ENCODE results near the gene GRID1. TPM values are rescaled to one million over a fixed set of nuclear protein-coding genes. Genes with fewer than 3 reads are reported as not detected.

Gene GRID1
- polyA plus RNA-seq, 1 donor (not counting 4 experiments of a cell fraction or from before 2014, with no cell fraction given): 0.01 TPM

DNA sequence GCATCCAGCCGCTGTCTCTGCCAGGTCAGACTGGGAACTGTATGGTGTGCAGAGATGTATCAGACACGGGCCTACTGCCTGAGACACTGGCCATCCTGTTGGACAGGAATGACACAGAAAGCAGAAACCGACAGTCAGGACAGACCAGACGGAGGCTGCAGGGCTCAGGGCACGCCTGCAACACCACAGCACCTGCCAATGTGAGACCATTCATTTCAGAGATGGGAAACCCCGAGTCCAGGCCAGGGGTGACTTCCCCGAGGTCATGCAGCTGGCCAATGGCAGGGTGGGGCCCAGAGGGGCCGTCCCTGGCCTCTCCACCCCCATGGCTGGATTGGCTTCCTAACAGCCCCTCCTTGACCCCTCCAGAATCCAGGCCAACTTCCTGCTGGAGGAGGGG is 34.7 kb downstream of the GRID1 start:
- TF ChIP-seq EZH2 (IDR thresholded peaks at IDR 0.05; ENCODE audit: low read length): no peak
- TF ChIP-seq, protein P1, sequence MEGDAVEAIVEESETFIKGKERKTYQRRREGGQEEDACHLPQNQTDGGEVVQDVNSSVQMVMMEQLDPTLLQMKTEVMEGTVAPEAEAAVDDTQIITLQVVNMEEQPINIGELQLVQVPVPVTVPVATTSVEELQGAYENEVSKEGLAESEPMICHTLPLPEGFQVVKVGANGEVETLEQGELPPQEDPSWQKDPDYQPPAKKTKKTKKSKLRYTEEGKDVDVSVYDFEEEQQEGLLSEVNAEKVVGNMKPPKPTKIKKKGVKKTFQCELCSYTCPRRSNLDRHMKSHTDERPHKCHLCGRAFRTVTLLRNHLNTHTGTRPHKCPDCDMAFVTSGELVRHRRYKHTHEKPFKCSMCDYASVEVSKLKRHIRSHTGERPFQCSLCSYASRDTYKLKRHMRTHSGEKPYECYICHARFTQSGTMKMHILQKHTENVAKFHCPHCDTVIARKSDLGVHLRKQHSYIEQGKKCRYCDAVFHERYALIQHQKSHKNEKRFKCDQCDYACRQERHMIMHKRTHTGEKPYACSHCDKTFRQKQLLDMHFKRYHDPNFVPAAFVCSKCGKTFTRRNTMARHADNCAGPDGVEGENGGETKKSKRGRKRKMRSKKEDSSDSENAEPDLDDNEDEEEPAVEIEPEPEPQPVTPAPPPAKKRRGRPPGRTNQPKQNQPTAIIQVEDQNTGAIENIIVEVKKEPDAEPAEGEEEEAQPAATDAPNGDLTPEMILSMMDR (optimal IDR thresholded peaks at IDR 0.05 in 1 of 3, IDR thresholded peaks at IDR 0.05 in 1 of 3, conservative IDR thresholded peaks at IDR 0.05 in 1 of 3; ENCODE audit: extremely low read depth in 1 of 3, insufficient read depth in 2 of 3, low read length in 3 of 3): no peak
- dilution Hi-C loops (cut with MboI; ENCODE audit: extremely low pct_ligation_motif_present, low sequenced_read_pairs): no loop called here

DNA sequence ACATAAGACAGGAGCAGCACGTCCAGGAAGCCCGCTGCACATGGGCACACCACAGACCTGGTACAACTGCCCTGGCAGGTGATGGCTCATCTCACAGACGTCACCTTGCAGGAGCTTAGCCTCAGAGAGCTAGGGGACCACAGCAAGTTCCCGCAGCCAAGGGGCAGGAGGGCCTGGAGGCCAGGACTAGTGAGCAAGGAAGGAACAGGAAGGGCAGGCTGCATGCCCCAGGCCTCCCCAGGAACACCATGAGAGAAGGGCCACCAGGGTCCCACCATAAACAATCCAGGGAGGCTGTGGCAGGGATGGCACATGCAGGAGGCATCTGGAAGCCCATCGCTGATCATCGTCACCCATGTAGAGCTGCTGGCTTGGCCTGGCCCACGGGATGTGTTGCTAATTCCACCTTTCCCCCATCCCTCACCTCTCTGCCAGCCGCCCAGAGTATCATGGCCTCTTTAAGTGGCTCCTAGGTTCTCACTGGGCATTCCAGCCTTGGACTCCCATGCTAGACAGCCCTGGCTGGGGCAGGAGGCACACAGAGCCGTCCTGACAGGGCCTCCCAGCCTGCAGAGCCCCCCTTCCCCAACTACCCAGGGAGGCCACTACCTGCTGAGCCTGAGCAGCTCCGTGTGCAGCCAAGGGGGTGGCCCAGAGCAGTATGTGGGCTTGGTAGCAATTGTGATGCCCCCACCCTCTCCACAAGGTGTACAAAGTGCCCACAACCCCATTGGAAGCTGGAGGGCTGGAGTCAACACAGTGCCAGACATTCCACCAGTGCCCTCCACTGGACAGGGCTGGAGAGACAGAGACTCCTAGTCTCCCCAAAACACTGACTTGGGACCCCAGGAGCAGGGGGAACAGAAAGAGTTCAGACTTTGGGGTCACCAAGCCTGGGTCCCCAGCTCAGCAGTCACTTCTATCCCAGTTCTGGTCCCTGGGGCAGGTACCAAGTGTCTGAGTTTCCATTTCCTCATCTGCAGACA is 35.5 kb downstream of the GRID1 start:
- Histone ChIP-seq H4K20me1 (ENCODE audit: control insufficient read depth, extremely low read depth, insufficient read depth, low read length) (no peaks in the 10 kb centered on the region), H3K4me2 (ENCODE audit: control insufficient read depth, extremely low read depth, insufficient read depth, low read depth, low read length) (no peak overlapping the region), H3K79me2 (ENCODE audit: control insufficient read depth, insufficient read depth, low read length) (no peaks in the 10 kb centered on the region), H3K4me3 (ENCODE audit: control insufficient read depth in 2 of 3, extremely low read depth in 1 of 3, insufficient read depth in 2 of 3, low read depth in 1 of 3, low read length in 3 of 3) (no peak overlapping the region), H3K27me3 (ENCODE audit: control insufficient read depth, extremely low read depth, insufficient read depth, low read length) (peaks cover 4% of the 10 kb centered on the region), H2AFZ (ENCODE audit: control insufficient read depth, low read length) (no peak overlapping the region), H3K9me3 (ENCODE audit: control insufficient read depth, low read depth, low read length) (no peaks in the 10 kb centered on the region), H3K9ac (ENCODE audit: control insufficient read depth, extremely low read depth, insufficient read depth, low read length) (no peak overlapping the region), H3K36me3 (ENCODE audit: control insufficient read depth in 2 of 2, extremely low read depth in 1 of 2, insufficient read depth in 2 of 2, low read length in 2 of 2) (no peaks in the 10 kb centered on the region), H3K4me1 (ENCODE audit: control insufficient read depth, extremely low read depth, insufficient read depth, low read length) (no peaks in the 10 kb centered on the region), H3K27ac (ENCODE audit: control insufficient read depth, insufficient read depth, low read length) (no peak overlapping the region), H3K9me1 (ENCODE audit: control insufficient read depth, extremely low read depth, insufficient read depth, low read length) (no peaks in the 10 kb centered on the region)
- no peak for DNase-seq (ENCODE audit: low read depth, low spot score)
- no peak for TF ChIP-seq EZH2 (IDR thresholded peaks at IDR 0.05; ENCODE audit: low read length)
- TF ChIP-seq, protein P1 (optimal IDR thresholded peaks at IDR 0.05 in 1 of 3, IDR thresholded peaks at IDR 0.05 in 1 of 3, conservative IDR thresholded peaks at IDR 0.05 in 1 of 3; ENCODE audit: extremely low read depth in 1 of 3, insufficient read depth in 2 of 3, low read length in 3 of 3): peak in 2 of 3 experiments; percentile 14 to 28
- FAIRE-seq: no peak
- dilution Hi-C loops (cut with MboI; ENCODE audit: extremely low pct_ligation_motif_present, low sequenced_read_pairs): no loop called here

More for the DNA sequence above, 34.7 kb downstream of the GRID1 start:
- Histone ChIP-seq H3K4me3 (ENCODE audit: control insufficient read depth in 2 of 3, extremely low read depth in 1 of 3, insufficient read depth in 2 of 3, low read depth in 1 of 3, low read length in 3 of 3) (no peak overlapping the region), H2AFZ (ENCODE audit: control insufficient read depth, low read length) (no peak overlapping the region), H3K36me3 (ENCODE audit: control insufficient read depth in 2 of 2, extremely low read depth in 1 of 2, insufficient read depth in 2 of 2, low read length in 2 of 2) (no peaks in the 10 kb centered on the region), H3K9me3 (ENCODE audit: control insufficient read depth, low read depth, low read length) (no peaks in the 10 kb centered on the region), H4K20me1 (ENCODE audit: control insufficient read depth, extremely low read depth, insufficient read depth, low read length) (no peaks in the 10 kb centered on the region), H3K79me2 (ENCODE audit: control insufficient read depth, insufficient read depth, low read length) (no peaks in the 10 kb centered on the region), H3K27me3 (ENCODE audit: control insufficient read depth, extremely low read depth, insufficient read depth, low read length) (peaks cover 4% of the 10 kb centered on the region), H3K9ac (ENCODE audit: control insufficient read depth, extremely low read depth, insufficient read depth, low read length) (no peak overlapping the region), H3K9me1 (ENCODE audit: control insufficient read depth, extremely low read depth, insufficient read depth, low read length) (no peaks in the 10 kb centered on the region), H3K4me2 (ENCODE audit: control insufficient read depth, extremely low read depth, insufficient read depth, low read depth, low read length) (no peak overlapping the region), H3K27ac (ENCODE audit: control insufficient read depth, insufficient read depth, low read length) (no peak overlapping the region), H3K4me1 (ENCODE audit: control insufficient read depth, extremely low read depth, insufficient read depth, low read length) (no peaks in the 10 kb centered on the region)
- no peak for DNase-seq (ENCODE audit: low read depth, low spot score)
- FAIRE-seq: no peak
